Stomach (tissue), 9 donors: ENCODE data around the gene B4GALT7. TPM values are rescaled to one million over a fixed set of nuclear protein-coding genes. Genes with fewer than 3 reads are reported as not detected.
"Not testable (repeated sequence)": the region's sequence is repeated elsewhere in the genome, so short reads cannot be mapped to it uniquely, and the experiment has no call there.

ENCODE experiments used
- DNase-seq, 2 donors: peaks; one replicate each; pipeline versions ENCODE4 v3.0.0 to v3.0.0-alpha.2; 2013 to 2019
- H3K27ac ChIP-seq, 5 donors: fragments of 200-600 bp in 4 of 5; sonication (generic) in 4 of 5; one replicate each; pipeline ENCODE4 v1.5.1; 2013 to 2019; ENCODE audit warnings: mild to moderate bottlenecking in 1 of 5, moderate library complexity in 1 of 5
- H3K27me3 ChIP-seq, 3 donors: fragments of 200-600 bp; sonication (generic); one replicate each; pipeline ENCODE4 v1.5.1; 2017 to 2019; ENCODE audit warnings: mixed run types in 1 of 3
- H3K36me3 ChIP-seq, 4 donors: fragments of 200-600 bp; sonication (generic); 1 replicate in 3 of 4; 2 replicates in 1 of 4; pipeline ENCODE4 v1.5.1; 2016 to 2019
- H3K4me1 ChIP-seq, 4 donors: fragments of 200-600 bp; sonication (generic); one replicate each; pipeline ENCODE4 v1.5.1; 2016 to 2019
- H3K4me3 ChIP-seq, 4 donors: fragments of 200-600 bp; sonication (generic) in 3 of 4; one replicate each; pipeline ENCODE4 v1.5.1; 2016 to 2019; ENCODE audit warnings: mild to moderate bottlenecking in 1 of 4
- H3K9me3 ChIP-seq, 4 donors: fragments of 200-600 bp; sonication (generic); one replicate each; pipeline ENCODE4 v1.5.1; 2016 to 2019
- CTCF ChIP-seq, 7 experiments: fragments of 450-650 bp in 4 of 7; fragments of 200-600 bp in 3 of 7; sonication (generic) in 3 of 7; IDR thresholded peaks; one replicate each; pipeline ENCODE4 v1.5.1; 2016 to 2019; ENCODE audit warnings: antibody characterized with exemption in 7 of 7, control low read depth in 2 of 7, mild to moderate bottlenecking in 1 of 7
- EP300 ChIP-seq: sonication (generic); formaldehyde crosslinking; IDR thresholded peaks from one replicate; pipeline ENCODE4 v1.6.1; 2017; ENCODE audit warnings: antibody characterized with exemption
- POLR2A ChIP-seq, 4 donors: fragments of 450-650 bp; IDR thresholded peaks; one replicate each; pipeline ENCODE4 v1.6.1; 2016; ENCODE audit warnings: antibody characterized with exemption in 4 of 4, control low read depth in 2 of 4, mild to moderate bottlenecking in 1 of 4, moderate library complexity in 1 of 4
- POLR2AphosphoS5 ChIP-seq, 3 donors: sonication (generic); formaldehyde crosslinking; IDR thresholded peaks; one replicate each; pipeline ENCODE4 v1.6.1; 2016; ENCODE audit warnings: antibody characterized with exemption in 3 of 3
- WGBS, 5 donors: extraction: QIAGEN DNeasy Blood & Tissue Kit in 3 of 5; methylation state at CpG; one replicate each; pipeline versions ENCODE4 v1.1.5 to v1.1.7; 2013 to 2018; 5-methylcytosine and 5-hydroxymethylcytosine counted together
- intact Hi-C: fragments of 100-400 bp; cut with DNase I; formaldehyde crosslinking; loops from one replicate; pipeline ENCODE4 v1.15.1; 2023; ENCODE audit warnings: low total_unique reads
- polyA plus RNA-seq, 3 donors: library from polyadenylated mRNA; stranded (reverse); fragments of 200-250 nt; gene quantifications; one replicate each; pipeline ENCODE4 v1.2.3, GENCODE V29; 2013
- total RNA-seq, 5 donors: library from RNA; depleted of rRNA; stranded (reverse); fragments of >200 nt; gene quantifications; one replicate each; pipeline versions ENCODE4 v1.1.0 to v1.2.3, GENCODE V29; 2014 to 2016
- donor health status: healthy with polysubstance abuse.
- donor health status: Bipolar disorder and iron deficiency.
- donor health status: healthy.

The B4GALT7 gene
- total and polyA plus RNA-seq, 8 donors: 3.5 to 29.0 (median 15.6) TPM

GRCh38 chr5:177611446-177612214, 11.7 kb downstream of the B4GALT7 start:
- no peak overlapping the region for H3K27ac ChIP-seq
- no peaks in the 10 kb centered on the region for H3K27me3 ChIP-seq
- no peak for TF ChIP-seq POLR2AphosphoS5 (IDR thresholded peaks at IDR 0.05)
- no peak for TF ChIP-seq EP300
- no peak for TF ChIP-seq CTCF (IDR thresholded peaks at IDR 0.05)
- no peak for TF ChIP-seq POLR2A (IDR thresholded peaks at IDR 0.05)
- intact Hi-C loops: no loop called here
- no peak overlapping the region for H3K4me3 ChIP-seq
- H3K4me1 ChIP-seq: peaks cover 7 to 27% (median 18%) of the 10 kb centered on the region in 4 donors
- H3K36me3 ChIP-seq: peaks cover 0 to 58% (median 43%) of the 10 kb centered on the region in 4 donors
- 84 to 92% (median 87%) methylated on average over 11 to 15 of the region's 15 CpGs for WGBS, 5 donors
- no peaks in the 10 kb centered on the region for H3K9me3 ChIP-seq
- no peak for DNase-seq

GRCh38 chr5:177612215-177612673, 12.3 kb downstream of the B4GALT7 start:
- no peaks in the 10 kb centered on the region for H3K27me3 ChIP-seq

GRCh38 chr5:177620560-177620959, 20.6 kb downstream of the B4GALT7 start:
- intact Hi-C loops: no loop called here
- DNase-seq: no peak
- H3K27ac ChIP-seq: no peak overlapping the region
- H3K27me3 ChIP-seq: no peaks in the 10 kb centered on the region
- 84 to 94% (median 87%) methylated on average over 2 of the region's 2 CpGs for WGBS, 5 donors
- H3K9me3 ChIP-seq: no peaks in the 10 kb centered on the region
- H3K36me3 ChIP-seq: peaks cover 30 to 100% (median 96%) of the 10 kb centered on the region in 4 donors
- H3K4me3 ChIP-seq: no peak overlapping the region
- no peaks in the 10 kb centered on the region for H3K4me1 ChIP-seq
- TF ChIP-seq EP300 (no peak), CTCF (IDR thresholded peaks at IDR 0.05) (no peak), POLR2AphosphoS5 (IDR thresholded peaks at IDR 0.05) (no peak), POLR2A (IDR thresholded peaks at IDR 0.05) (no peak)

More at GRCh38 chr5:177612215-177612673, 12.3 kb downstream of the B4GALT7 start:
- TF ChIP-seq POLR2A (IDR thresholded peaks at IDR 0.05) (no peak), EP300 (no peak), POLR2AphosphoS5 (IDR thresholded peaks at IDR 0.05) (no peak), CTCF (IDR thresholded peaks at IDR 0.05) (no peak)
- peaks cover under 1 to 64% (median 49%) of the 10 kb centered on the region in 4 donors for H3K36me3 ChIP-seq
- no peak for DNase-seq
- H3K4me1 ChIP-seq: peaks cover 4 to 21% (median 12%) of the 10 kb centered on the region in 4 donors
- H3K27ac ChIP-seq: no peak overlapping the region
- H3K4me3 ChIP-seq: no peak overlapping the region
- intact Hi-C loops: no loop called here
- WGBS, 5 donors: 77 to 90% (median 81%) methylated on average over 6 of the region's 6 CpGs
- H3K9me3 ChIP-seq: no peaks in the 10 kb centered on the region

GRCh38 chr5:177624172-177624571, 24.2 kb downstream of the B4GALT7 start:
- H3K27ac ChIP-seq, H3K4me3 ChIP-seq, DNase-seq, H3K27me3 ChIP-seq, H3K9me3 ChIP-seq, intact Hi-C loops, H3K4me1 ChIP-seq: not testable (repeated sequence)
- 89 to 95% (median 92%) methylated on average over 10 of the region's 10 CpGs for WGBS, 5 donors
- peaks cover 16 to 83% (median 77%) of the 10 kb centered on the region in 4 donors for H3K36me3 ChIP-seq

- H3K27me3 ChIP-seq, H3K4me1 ChIP-seq, DNase-seq, intact Hi-C loops, H3K4me3 ChIP-seq, H3K9me3 ChIP-seq, H3K27ac ChIP-seq: not testable (repeated sequence)
- H3K36me3 ChIP-seq: peaks cover 0 to 27% (median 22%) of the 10 kb centered on the region in 4 donors
Observed at GRCh38 chr5:177630186-177630585, 30.3 kb downstream of the B4GALT7 start.

- intact Hi-C loops, H3K27me3 ChIP-seq, H3K9me3 ChIP-seq, H3K27ac ChIP-seq, H3K4me1 ChIP-seq, DNase-seq, H3K4me3 ChIP-seq: not testable (repeated sequence)
- H3K36me3 ChIP-seq: peaks cover 0 to 13% (median 8%) of the 10 kb centered on the region in 4 donors
- WGBS, 5 donors: 93 to 100% (median 98%) methylated on average over 3 of the region's 3 CpGs
Observed at GRCh38 chr5:177634912-177635311, 35.0 kb downstream of the B4GALT7 start.

GRCh38 chr5:177645462-177645861, 45.5 kb downstream of the B4GALT7 start:
- not testable (repeated sequence) for H3K27ac ChIP-seq
- 71 to 89% methylated on average over 1 of the region's 1 CpG; no CpG with 5 or more reads in 3 of the 5 donors for WGBS, 5 donors

GRCh38 chr5:177651235-177651634, 51.3 kb downstream of the B4GALT7 start:
- H3K4me3 ChIP-seq, H3K27ac ChIP-seq, DNase-seq, H3K9me3 ChIP-seq, H3K4me1 ChIP-seq, intact Hi-C loops, H3K27me3 ChIP-seq, H3K36me3 ChIP-seq: not testable (repeated sequence)
- WGBS, 5 donors: 88 to 97% (median 95%) methylated on average over 2 of the region's 2 CpGs

More at GRCh38 chr5:177645462-177645861, 45.5 kb downstream of the B4GALT7 start:
- H3K4me3 ChIP-seq, DNase-seq, intact Hi-C loops, H3K9me3 ChIP-seq, H3K4me1 ChIP-seq, H3K36me3 ChIP-seq, H3K27me3 ChIP-seq: not testable (repeated sequence)
